Activated T-cell treated with anti-CD3 and anti-CD28 coated beads, Interleukin-2, amount 50 U/mL, for 24 hours (primary cell): ENCODE data around the gene HIVEP1.

Experiments
- DNase-seq: peaks from one replicate; pipeline ENCODE4 v3.0.0-alpha.2; 2020
- H3K27ac Mint-ChIP-seq: 2 replicates; pipeline ENCODE4 v1.8.0; 2020; ENCODE audit warnings: mild to moderate bottlenecking, mixed read lengths
- H3K27me3 Mint-ChIP-seq: 2 replicates; pipeline ENCODE4 v1.8.0; 2020; ENCODE audit warnings: mixed read lengths
- H3K36me3 Mint-ChIP-seq: 2 replicates; pipeline ENCODE4 v1.8.0; 2020; ENCODE audit warnings: low read depth, mixed read lengths
- H3K4me1 Mint-ChIP-seq: 2 replicates; pipeline ENCODE4 v1.8.0; 2020; ENCODE audit warnings: low read depth, mixed read lengths
- H3K4me3 Mint-ChIP-seq: 2 replicates; pipeline ENCODE4 v1.8.0; 2020; ENCODE audit warnings: mild to moderate bottlenecking, moderate library complexity, mixed read lengths
- H3K9me3 Mint-ChIP-seq: 2 replicates; pipeline ENCODE4 v1.8.0; 2020; ENCODE audit warnings: mixed read lengths

Gene HIVEP1

DNA sequence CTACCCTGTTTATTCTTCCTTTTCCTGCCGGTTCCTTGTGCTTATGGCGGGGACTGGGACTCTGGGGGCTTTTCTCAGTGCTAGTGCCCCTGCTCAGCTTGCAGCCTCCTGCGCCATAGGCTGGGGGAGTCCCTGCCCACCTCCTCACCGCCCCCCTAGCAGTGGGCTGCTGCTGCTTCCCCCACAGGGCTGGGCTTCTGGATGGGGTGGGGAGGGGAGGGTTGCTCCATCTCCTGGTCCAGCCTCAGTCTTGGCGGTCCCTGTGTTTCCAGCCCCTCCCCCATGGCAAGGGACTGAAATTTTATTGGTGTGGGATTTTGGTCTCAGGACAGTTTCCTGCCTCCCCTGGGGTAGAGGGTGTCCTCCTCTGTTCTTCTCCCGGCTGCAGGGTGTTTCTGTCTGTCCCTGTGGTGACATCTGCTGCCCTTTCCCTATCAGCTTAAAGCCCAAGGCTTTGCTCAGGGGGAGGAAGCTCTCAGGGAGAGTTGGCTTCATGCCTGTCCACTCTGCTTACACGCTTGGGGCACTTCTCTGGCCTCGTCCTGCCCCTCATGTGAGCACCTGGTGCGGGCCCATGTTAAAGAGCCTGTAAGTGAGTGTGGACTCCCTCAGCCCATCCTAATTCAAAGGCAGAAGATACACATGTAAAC lies 100.6 kb downstream of the HIVEP1 start:
- Mint-ChIP-seq H3K9me3 (peaks cover 9% of the 10 kb centered on the region), H3K36me3 (peaks cover 72% of the 10 kb centered on the region), H3K4me1 (peaks cover 51% of the 10 kb centered on the region), H3K27ac (peak overlapping the region; percentile 44), H3K4me3 (no peak overlapping the region), H3K27me3 (no peaks in the 10 kb centered on the region)
- DNase-seq: no peak

DNA sequence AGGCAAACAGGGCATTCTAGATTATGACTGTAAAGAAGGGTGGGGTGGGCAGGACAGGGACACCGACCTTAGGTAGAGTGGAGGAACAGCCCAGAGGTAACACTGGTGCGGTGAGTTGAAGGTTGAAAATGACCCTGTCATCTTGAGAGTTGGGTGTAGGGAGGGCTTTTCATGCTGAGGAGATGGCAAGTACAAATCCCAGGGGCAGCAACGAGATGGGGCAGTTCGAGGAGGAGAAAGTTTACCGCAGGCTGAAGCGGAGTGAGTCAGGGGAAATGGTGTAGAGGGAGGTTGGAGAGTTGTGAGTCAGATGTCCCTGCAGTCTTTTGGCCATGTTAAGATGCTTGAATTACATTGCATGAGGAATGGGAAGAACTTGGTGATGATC lies 101.1 kb downstream of the HIVEP1 start:
- H3K4me3 Mint-ChIP-seq: no peak overlapping the region
- H3K27me3 Mint-ChIP-seq: no peaks in the 10 kb centered on the region
- H3K9me3 Mint-ChIP-seq: peaks cover 11% of the 10 kb centered on the region
- no peak for DNase-seq
- peak overlapping the region; percentile 44 for H3K27ac Mint-ChIP-seq
- peaks cover 68% of the 10 kb centered on the region for H3K36me3 Mint-ChIP-seq
- peaks cover 53% of the 10 kb centered on the region for H3K4me1 Mint-ChIP-seq

DNA sequence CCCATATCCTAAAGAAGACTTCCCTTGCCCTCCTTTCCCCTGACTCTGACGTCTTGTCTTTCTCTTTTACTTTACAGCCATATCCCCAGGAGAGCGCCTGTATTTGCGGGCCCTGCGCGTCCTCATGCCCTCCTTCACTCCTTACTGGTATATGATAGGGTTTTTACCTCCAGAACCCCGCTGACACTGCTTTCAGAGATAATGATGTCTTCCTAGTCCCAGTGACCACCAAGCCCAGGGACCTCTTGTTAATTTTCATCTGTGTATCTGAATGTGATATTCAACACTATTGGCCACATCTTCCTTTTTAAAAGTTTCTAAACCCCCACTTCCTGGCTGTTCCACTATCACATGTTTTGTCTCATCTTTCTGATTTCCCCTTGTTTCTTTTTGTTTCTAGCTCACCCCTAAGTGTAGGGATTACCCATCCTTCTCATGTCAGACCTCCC lies 102.0 kb downstream of the HIVEP1 start:
- H3K36me3 Mint-ChIP-seq: peaks cover 70% of the 10 kb centered on the region
- peaks cover 11% of the 10 kb centered on the region for H3K9me3 Mint-ChIP-seq
- H3K4me3 Mint-ChIP-seq: no peak overlapping the region
- no peak for DNase-seq
- H3K27me3 Mint-ChIP-seq: no peaks in the 10 kb centered on the region
- peak overlapping the region; percentile 22 for H3K27ac Mint-ChIP-seq
- peaks cover 61% of the 10 kb centered on the region for H3K4me1 Mint-ChIP-seq

DNA sequence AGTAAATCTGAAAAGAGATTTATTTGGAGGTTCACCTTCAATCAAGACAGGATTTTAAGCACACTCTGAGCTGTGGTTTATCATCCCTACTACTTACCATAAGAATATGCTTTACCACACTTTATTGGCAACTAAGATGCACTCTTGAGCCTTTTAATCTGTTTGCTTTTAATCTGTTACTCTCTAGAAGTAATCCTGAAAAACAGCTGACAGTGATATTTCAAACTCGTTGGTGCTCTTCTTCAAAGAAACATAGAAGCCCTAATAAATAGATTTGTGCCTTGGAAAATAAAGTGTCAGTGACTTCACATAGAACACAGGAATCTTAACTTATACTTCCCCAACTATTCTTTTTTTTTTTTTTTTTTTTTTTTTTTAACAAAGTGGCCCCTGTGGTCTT lies 102.9 kb downstream of the HIVEP1 start:
- H3K27ac Mint-ChIP-seq: no peak overlapping the region
- peaks cover 11% of the 10 kb centered on the region for H3K9me3 Mint-ChIP-seq
- H3K4me1 Mint-ChIP-seq: peaks cover 60% of the 10 kb centered on the region
- peaks cover 70% of the 10 kb centered on the region for H3K36me3 Mint-ChIP-seq
- DNase-seq: no peak
- no peaks in the 10 kb centered on the region for H3K27me3 Mint-ChIP-seq
- no peak overlapping the region for H3K4me3 Mint-ChIP-seq

DNA sequence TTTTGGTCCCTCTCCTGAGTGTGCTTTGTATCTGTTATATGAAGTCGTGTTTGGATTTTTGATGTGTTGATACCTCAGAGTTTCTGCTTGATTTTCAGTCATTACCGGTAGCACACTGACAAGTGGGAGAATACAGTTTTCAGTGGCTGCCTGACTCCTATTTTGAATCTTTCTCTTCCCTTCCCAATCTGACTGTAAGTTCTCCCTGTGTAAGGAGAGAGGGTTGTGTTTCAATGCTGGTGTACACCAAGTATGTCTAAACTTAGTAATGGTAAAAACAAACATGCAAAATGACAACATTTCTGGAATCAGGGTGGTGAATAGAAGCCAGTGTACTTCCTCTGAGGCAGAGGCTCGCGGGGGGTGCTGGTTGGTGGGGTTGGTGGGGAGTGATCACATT lies 103.4 kb downstream of the HIVEP1 start:
- Mint-ChIP-seq H3K27ac (no peak overlapping the region), H3K27me3 (no peaks in the 10 kb centered on the region), H3K4me3 (no peak overlapping the region), H3K36me3 (peaks cover 73% of the 10 kb centered on the region), H3K9me3 (peaks cover 11% of the 10 kb centered on the region), H3K4me1 (peaks cover 59% of the 10 kb centered on the region)
- DNase-seq: no peak

DNA sequence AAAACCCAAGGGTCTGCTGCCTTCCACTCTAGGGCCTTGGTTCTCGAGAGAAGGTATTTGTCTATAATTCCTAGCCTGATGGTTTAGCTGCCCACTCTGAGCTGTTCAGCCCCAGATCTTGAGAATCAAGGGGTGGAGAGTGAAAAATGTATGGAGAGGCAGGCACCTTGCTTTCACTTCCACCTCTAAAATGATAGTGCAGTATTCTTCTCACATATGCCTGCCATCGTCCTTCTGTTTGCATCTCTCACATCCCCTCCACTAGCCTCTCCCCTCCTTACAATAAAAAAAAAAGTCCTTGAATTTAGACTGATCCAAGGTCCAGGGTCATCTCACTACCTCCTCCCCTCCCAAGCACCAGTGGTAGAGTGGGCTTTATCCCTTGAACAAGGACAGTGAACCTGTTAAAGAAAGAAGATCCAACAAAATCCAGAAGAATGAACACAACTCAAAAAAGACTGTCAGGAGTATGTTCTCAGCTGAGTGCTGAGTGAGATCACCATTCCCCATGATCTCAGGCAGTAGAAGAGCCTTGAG lies 104.2 kb downstream of the HIVEP1 start:
- no peaks in the 10 kb centered on the region for H3K27me3 Mint-ChIP-seq
- peaks cover 11% of the 10 kb centered on the region for H3K9me3 Mint-ChIP-seq
- H3K27ac Mint-ChIP-seq: peak overlapping the region; percentile 20
- no peak overlapping the region for H3K4me3 Mint-ChIP-seq
- no peak for DNase-seq
- peaks cover 76% of the 10 kb centered on the region for H3K36me3 Mint-ChIP-seq
- H3K4me1 Mint-ChIP-seq: peaks cover 54% of the 10 kb centered on the region

DNA sequence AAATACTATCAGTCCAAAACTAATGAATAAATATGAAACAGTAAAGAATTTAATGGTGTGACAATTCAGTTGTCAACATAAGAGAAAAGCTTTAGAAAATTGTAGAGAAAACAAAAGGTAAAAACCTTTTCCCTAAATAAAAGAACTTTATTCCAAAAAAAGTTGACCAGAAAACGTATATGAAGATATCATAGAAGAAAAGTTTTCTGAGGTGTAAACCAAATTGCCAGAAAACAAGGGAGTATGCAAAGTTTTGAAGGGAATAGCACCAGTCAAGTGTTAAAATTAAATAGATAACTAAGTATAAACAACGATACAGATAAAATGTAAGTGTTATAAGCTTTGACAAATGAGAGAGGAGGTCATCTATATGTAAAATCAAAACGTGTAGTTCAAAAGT lies 104.9 kb downstream of the HIVEP1 start:
- DNase-seq: no peak
- Mint-ChIP-seq H3K36me3 (peaks cover 79% of the 10 kb centered on the region), H3K27ac (no peak overlapping the region), H3K27me3 (no peaks in the 10 kb centered on the region), H3K4me3 (no peak overlapping the region), H3K9me3 (peaks cover 11% of the 10 kb centered on the region), H3K4me1 (peaks cover 54% of the 10 kb centered on the region)

DNA sequence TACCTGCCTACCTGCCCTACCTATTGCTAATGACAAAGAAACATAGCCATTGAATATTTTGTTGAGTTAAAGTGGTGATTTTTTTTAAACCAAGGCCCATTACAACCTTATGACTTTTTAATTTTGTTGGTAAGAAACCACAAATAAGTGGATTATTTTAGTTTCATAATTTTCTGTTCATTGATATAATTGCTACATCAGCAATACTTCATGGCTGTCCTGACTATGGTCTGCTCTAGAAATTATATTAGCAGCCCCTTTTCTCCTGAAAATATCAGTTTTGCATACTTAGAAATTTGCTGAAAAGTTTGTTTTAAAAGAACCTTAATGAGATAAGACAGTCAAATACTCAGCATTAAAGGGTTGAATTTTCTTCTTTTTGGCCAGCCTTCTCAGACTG lies 106.5 kb downstream of the HIVEP1 start:
- Mint-ChIP-seq H3K27ac (peak overlapping the region; percentile 82), H3K9me3 (peaks cover 11% of the 10 kb centered on the region), H3K27me3 (no peaks in the 10 kb centered on the region), H3K4me3 (no peak overlapping the region), H3K4me1 (peaks cover 45% of the 10 kb centered on the region), H3K36me3 (peaks cover 85% of the 10 kb centered on the region)
- DNase-seq: no peak

DNA sequence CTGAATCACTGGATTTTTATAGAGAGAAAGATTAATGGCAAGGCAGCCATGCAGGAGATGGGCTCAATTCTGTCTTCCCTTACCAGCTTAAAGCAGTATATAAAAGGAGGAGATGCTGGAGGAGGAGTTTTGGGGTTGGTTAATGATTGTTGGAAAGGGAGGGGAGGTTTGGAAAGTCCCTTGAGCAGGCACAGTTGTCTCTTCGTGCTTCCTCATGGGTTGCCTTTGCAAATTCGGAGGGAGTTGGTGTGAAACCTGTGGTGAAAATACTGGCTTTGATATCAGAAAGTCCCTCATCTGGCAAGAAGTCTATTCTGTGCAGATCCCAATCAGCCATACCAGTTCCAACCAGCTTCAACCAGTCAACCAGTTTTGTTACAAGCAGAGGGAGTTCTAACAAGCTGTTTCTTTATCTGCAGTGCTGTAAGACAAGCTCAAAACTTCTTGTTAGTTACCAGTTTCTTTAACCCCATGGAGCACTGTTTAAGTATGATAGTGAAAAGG lies 107.0 kb downstream of the HIVEP1 start:
- Mint-ChIP-seq H3K27ac (peak overlapping the region; percentile 82), H3K27me3 (no peaks in the 10 kb centered on the region), H3K4me1 (peaks cover 46% of the 10 kb centered on the region), H3K4me3 (no peak overlapping the region), H3K36me3 (peaks cover 87% of the 10 kb centered on the region), H3K9me3 (peaks cover 11% of the 10 kb centered on the region)
- DNase-seq: no peak

DNA sequence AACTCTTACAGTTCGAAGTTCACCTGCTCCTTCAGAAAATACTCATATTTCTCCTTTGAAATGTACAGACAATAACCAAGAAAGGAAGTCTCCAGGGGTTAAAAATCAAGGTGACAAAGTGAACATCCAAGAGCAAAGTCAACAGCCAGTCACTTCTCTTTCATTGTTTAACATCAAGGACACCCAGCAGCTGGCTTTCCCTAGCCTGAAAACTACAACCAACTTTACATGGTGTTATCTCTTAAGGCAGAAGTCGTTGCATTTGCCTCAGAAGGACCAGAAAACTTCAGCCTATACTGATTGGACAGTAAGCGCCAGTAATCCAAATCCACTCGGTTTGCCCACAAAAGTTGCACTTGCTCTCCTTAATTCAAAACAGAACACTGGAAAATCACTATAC lies 113.3 kb downstream of the HIVEP1 start:
- no peak overlapping the region for H3K27ac Mint-ChIP-seq
- peaks cover 91% of the 10 kb centered on the region for H3K36me3 Mint-ChIP-seq
- no peaks in the 10 kb centered on the region for H3K9me3 Mint-ChIP-seq
- H3K4me3 Mint-ChIP-seq: no peak overlapping the region
- H3K27me3 Mint-ChIP-seq: no peaks in the 10 kb centered on the region
- no peak for DNase-seq
- H3K4me1 Mint-ChIP-seq: peaks cover 40% of the 10 kb centered on the region

DNA sequence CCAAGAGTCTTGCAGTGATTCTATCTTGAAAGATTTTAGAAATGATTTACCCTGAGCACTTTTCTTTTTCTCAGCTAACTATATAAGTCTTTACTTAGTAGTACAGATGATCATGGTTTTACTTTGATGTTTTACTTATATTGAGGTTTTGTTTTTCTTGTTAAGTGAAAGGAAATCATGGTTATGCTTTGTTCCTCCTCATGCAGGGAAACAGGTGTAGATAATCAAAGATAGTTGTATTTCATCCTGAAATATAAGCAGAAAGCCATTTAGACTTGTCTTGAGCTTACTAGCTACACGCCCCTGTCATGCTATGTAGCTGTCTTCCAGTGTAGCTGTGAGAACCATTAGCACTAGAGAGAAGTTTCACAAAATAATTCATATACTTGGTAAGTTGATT lies 113.9 kb downstream of the HIVEP1 start:
- H3K27ac Mint-ChIP-seq: no peak overlapping the region
- no peaks in the 10 kb centered on the region for H3K9me3 Mint-ChIP-seq
- peaks cover 90% of the 10 kb centered on the region for H3K36me3 Mint-ChIP-seq
- no peak overlapping the region for H3K4me3 Mint-ChIP-seq
- DNase-seq: no peak
- H3K27me3 Mint-ChIP-seq: no peaks in the 10 kb centered on the region
- H3K4me1 Mint-ChIP-seq: peaks cover 40% of the 10 kb centered on the region

DNA sequence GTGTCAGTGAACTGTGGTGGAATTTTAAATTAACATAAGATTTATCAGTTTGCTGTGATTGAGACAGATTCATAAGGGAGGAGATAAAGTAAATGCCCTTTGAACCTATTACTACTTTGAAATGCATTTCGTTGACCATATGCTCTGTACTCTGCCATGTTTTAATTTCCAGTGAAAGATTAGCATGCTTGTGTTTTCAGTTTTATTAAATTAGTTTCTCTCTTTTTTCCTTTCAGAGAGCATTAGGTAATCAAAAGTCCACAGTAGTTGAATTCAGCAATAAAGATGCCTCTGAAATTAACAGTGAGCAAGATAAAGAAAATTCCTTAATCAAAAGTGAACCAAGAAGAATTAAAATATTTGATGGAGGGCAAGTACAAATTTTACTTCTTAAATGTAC lies 117.4 kb downstream of the HIVEP1 start:
- H3K4me3 Mint-ChIP-seq: no peak overlapping the region
- H3K4me1 Mint-ChIP-seq: peaks cover 26% of the 10 kb centered on the region
- H3K9me3 Mint-ChIP-seq: no peaks in the 10 kb centered on the region
- no peak overlapping the region for H3K27ac Mint-ChIP-seq
- no peaks in the 10 kb centered on the region for H3K27me3 Mint-ChIP-seq
- no peak for DNase-seq
- peaks cover 75% of the 10 kb centered on the region for H3K36me3 Mint-ChIP-seq

DNA sequence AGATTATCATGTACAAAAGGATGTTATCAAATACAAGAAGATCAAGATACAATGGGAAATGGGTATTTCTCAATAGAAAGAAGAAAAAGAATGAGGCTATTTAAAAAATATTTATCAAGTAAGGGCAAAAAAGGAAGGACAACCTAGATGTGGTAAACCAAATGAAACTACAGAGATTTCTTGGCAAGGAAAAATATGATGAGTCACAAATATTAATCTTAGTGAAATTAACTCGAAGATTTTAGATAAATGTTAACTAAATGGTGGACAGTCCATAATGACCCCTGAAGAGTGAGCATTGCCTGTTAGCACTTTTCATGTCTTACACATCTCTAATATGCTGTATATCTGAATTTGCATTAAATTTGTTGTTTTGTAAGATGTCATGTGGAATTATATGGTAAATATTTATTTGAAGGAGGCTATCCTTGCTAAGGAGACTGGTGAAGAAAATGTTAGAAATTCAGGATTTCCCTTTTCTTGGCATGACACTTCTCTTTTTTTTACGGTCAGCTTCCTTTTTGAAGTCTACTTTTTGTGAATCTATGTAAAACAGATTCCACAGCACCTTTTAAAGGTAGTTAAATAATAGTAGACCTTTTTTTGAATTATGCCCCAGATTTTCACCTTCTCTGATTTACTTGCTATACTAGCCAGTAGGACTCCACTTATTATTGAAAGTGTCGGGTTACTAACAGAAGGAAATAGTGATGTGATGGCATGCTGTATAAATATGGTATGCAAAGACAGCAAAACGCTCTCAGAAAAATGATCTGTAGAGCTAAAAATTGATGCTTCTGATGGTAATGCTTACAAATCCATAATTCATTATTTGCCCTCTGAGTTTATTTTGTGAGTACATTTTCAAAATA lies 120.5 kb downstream of the HIVEP1 start:
- Mint-ChIP-seq H3K4me1 (peaks cover 14% of the 10 kb centered on the region), H3K27ac (no peak overlapping the region), H3K4me3 (no peak overlapping the region), H3K36me3 (peaks cover 72% of the 10 kb centered on the region), H3K27me3 (no peaks in the 10 kb centered on the region), H3K9me3 (no peaks in the 10 kb centered on the region)
- no peak for DNase-seq

DNA sequence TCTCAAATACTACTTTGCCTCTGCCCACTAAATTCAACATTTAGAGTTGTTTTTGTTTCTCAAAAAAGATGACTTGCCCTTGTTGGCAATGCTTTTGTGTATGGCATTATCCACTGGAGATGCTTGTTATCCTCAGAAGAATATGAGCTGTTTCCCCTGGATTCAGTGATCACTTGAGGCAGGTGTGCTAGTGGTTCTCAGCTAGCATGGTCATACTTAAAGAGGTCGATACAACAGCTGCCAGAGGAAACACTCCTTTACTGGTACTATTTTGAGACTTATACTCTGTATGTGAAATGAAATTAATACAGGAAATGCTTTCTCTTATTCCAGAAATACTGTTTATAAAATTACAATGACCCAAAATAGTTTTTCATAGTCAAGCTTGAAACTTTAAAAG lies 122.5 kb downstream of the HIVEP1 start:
- Mint-ChIP-seq H3K4me3 (no peak overlapping the region), H3K9me3 (no peaks in the 10 kb centered on the region), H3K27me3 (no peaks in the 10 kb centered on the region), H3K36me3 (peaks cover 77% of the 10 kb centered on the region), H3K27ac (peak overlapping the region; percentile 26), H3K4me1 (peaks cover 27% of the 10 kb centered on the region)
- DNase-seq: no peak

DNA sequence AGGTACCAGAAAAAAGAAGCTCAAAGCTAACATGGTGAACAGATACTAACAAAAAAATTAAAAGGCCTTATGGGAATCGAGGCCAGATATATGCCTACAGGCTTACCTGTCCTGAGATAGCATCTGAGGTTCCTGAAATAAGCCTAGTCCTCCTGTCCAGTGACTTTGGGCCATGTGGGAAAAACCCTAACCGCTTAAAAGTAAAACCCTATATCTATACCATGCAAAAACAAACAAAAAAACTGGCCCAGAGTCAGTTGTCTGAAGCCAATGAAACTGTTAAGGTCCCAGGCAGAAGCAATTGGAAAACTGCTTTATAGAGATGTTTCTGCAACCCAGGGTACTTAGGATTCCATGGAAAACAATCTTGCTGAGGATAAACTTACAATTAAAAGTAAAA lies 122.9 kb downstream of the HIVEP1 start:
- H3K27ac Mint-ChIP-seq: no peak overlapping the region
- no peaks in the 10 kb centered on the region for H3K27me3 Mint-ChIP-seq
- H3K4me3 Mint-ChIP-seq: no peak overlapping the region
- peaks cover 77% of the 10 kb centered on the region for H3K36me3 Mint-ChIP-seq
- H3K9me3 Mint-ChIP-seq: no peaks in the 10 kb centered on the region
- peaks cover 27% of the 10 kb centered on the region for H3K4me1 Mint-ChIP-seq
- DNase-seq: no peak
